Measurements from ENCODE around the gene TIGD3. TPM values are rescaled to one million over a fixed set of nuclear protein-coding genes. Genes with fewer than 3 reads are reported as not detected.

The TIGD3 gene
- polyA plus RNA-seq, 1 donor (not counting 4 experiments of a cell fraction or from before 2014, with no cell fraction given) = not detected

DNA sequence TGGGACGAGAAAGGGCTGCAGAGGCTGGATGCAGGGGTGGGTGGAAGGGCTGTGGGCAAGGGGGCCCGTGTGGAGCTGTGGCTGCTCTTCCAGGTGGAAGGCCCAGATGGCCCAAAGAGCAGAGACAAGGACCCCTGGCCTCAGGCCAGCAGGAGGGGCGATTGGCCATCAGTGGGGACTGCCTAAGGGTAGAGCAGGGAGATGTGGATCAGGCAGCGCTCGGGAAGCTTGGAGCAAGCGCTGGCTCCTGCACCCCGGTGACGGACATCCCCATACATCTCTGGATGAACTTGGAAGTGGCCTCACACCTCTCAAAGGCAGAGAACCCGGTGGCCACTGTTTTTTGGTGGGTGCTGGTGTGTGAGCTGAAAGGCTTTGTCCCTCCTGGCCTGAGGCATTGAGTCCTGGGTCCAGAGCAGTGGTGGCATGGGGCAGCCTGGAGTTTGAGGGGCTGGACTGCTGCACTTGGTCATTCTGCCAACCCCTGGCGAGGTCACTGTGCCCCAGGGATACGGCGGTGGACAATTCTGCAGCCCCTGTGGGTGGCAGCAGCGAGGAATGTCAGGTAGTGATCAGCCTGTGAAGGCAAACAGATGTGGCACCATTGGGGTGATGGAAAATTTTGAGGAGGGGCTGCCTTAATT lies 37.8 kb downstream of the TIGD3 start:
- FAIRE-seq (no peak), DNase-seq (ENCODE audit: low read depth, low spot score) (no peak)
- peaks cover 37% of the 10 kb centered on the region for H3K4me1 ChIP-seq (ENCODE audit: control insufficient read depth, extremely low read depth, insufficient read depth, low read length)
- no peaks in the 10 kb centered on the region for H3K9me3 ChIP-seq (ENCODE audit: control insufficient read depth, low read depth, low read length)
- no peak overlapping the region for H3K9ac ChIP-seq (ENCODE audit: control insufficient read depth, extremely low read depth, insufficient read depth, low read length)
- H3K36me3 ChIP-seq (ENCODE audit: control insufficient read depth in 2 of 2, extremely low read depth in 1 of 2, insufficient read depth in 2 of 2, low read length in 2 of 2) = peaks cover 23 to 34% of the 10 kb centered on the region in 2 experiments
- no peak overlapping the region for H3K27ac ChIP-seq (ENCODE audit: control insufficient read depth, insufficient read depth, low read length)
- no peak overlapping the region for H2AFZ ChIP-seq (ENCODE audit: control insufficient read depth, low read length)
- no peak overlapping the region for H3K4me3 ChIP-seq (ENCODE audit: control insufficient read depth in 2 of 3, extremely low read depth in 1 of 3, insufficient read depth in 2 of 3, low read depth in 1 of 3, low read length in 3 of 3)
- peaks cover 48% of the 10 kb centered on the region for H3K79me2 ChIP-seq (ENCODE audit: control insufficient read depth, insufficient read depth, low read length)
- H4K20me1 ChIP-seq (ENCODE audit: control insufficient read depth, extremely low read depth, insufficient read depth, low read length) = peaks cover 2% of the 10 kb centered on the region
- H3K27me3 ChIP-seq (ENCODE audit: control insufficient read depth, extremely low read depth, insufficient read depth, low read length) = no peaks in the 10 kb centered on the region
- TF ChIP-seq, protein P1, sequence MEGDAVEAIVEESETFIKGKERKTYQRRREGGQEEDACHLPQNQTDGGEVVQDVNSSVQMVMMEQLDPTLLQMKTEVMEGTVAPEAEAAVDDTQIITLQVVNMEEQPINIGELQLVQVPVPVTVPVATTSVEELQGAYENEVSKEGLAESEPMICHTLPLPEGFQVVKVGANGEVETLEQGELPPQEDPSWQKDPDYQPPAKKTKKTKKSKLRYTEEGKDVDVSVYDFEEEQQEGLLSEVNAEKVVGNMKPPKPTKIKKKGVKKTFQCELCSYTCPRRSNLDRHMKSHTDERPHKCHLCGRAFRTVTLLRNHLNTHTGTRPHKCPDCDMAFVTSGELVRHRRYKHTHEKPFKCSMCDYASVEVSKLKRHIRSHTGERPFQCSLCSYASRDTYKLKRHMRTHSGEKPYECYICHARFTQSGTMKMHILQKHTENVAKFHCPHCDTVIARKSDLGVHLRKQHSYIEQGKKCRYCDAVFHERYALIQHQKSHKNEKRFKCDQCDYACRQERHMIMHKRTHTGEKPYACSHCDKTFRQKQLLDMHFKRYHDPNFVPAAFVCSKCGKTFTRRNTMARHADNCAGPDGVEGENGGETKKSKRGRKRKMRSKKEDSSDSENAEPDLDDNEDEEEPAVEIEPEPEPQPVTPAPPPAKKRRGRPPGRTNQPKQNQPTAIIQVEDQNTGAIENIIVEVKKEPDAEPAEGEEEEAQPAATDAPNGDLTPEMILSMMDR (optimal IDR thresholded peaks at IDR 0.05 in 1 of 3, IDR thresholded peaks at IDR 0.05 in 1 of 3, conservative IDR thresholded peaks at IDR 0.05 in 1 of 3; ENCODE audit: extremely low read depth in 1 of 3, insufficient read depth in 2 of 3, low read length in 3 of 3) = no peak
- no peak for TF ChIP-seq EZH2 (IDR thresholded peaks at IDR 0.05; ENCODE audit: low read length)
- no peak overlapping the region for H3K4me2 ChIP-seq (ENCODE audit: control insufficient read depth, extremely low read depth, insufficient read depth, low read depth, low read length)
- dilution Hi-C loops (cut with MboI; ENCODE audit: extremely low pct_ligation_motif_present, low sequenced_read_pairs) = no loop called here
- peaks cover 3% of the 10 kb centered on the region for H3K9me1 ChIP-seq (ENCODE audit: control insufficient read depth, extremely low read depth, insufficient read depth, low read length)

DNA sequence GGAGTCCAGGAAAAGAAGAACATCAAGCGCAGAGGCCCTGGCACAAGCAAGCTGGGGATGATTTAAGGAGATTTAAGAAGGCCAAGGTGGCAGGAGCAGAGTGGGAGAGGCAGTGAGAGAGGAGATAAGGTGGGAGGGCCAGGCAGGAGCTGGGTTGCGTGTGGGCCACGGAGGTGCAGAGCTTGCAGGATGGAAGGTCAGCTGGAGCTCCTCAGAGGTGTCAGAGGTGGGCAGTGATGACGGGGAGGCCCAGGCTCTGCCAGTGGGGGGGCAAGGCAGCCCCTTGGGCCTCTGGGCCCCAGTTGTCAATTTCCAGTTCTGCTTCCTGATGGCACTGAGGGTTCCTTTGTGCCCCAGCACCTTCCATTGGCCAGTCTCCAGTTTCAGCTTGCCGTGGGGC lies 38.3 kb downstream of the TIGD3 start:
- peaks cover 43% of the 10 kb centered on the region for H3K79me2 ChIP-seq (ENCODE audit: control insufficient read depth, insufficient read depth, low read length)
- no peak for FAIRE-seq

More for the DNA sequence above, 38.3 kb downstream of the TIGD3 start:
- Histone ChIP-seq H3K9me1 (ENCODE audit: control insufficient read depth, extremely low read depth, insufficient read depth, low read length) (peaks cover 3% of the 10 kb centered on the region), H3K27ac (ENCODE audit: control insufficient read depth, insufficient read depth, low read length) (no peak overlapping the region), H3K27me3 (ENCODE audit: control insufficient read depth, extremely low read depth, insufficient read depth, low read length) (no peaks in the 10 kb centered on the region), H4K20me1 (ENCODE audit: control insufficient read depth, extremely low read depth, insufficient read depth, low read length) (peaks cover 2% of the 10 kb centered on the region), H3K9ac (ENCODE audit: control insufficient read depth, extremely low read depth, insufficient read depth, low read length) (no peak overlapping the region), H3K36me3 (ENCODE audit: control insufficient read depth in 2 of 2, extremely low read depth in 1 of 2, insufficient read depth in 2 of 2, low read length in 2 of 2) (peaks cover 23 to 35% of the 10 kb centered on the region in 2 experiments), H3K4me3 (ENCODE audit: control insufficient read depth in 2 of 3, extremely low read depth in 1 of 3, insufficient read depth in 2 of 3, low read depth in 1 of 3, low read length in 3 of 3) (no peak overlapping the region), H3K4me1 (ENCODE audit: control insufficient read depth, extremely low read depth, insufficient read depth, low read length) (peaks cover 33% of the 10 kb centered on the region), H3K4me2 (ENCODE audit: control insufficient read depth, extremely low read depth, insufficient read depth, low read depth, low read length) (no peak overlapping the region), H3K9me3 (ENCODE audit: control insufficient read depth, low read depth, low read length) (no peaks in the 10 kb centered on the region), H2AFZ (ENCODE audit: control insufficient read depth, low read length) (no peak overlapping the region)
- TF ChIP-seq, protein P1 (optimal IDR thresholded peaks at IDR 0.05 in 1 of 3, IDR thresholded peaks at IDR 0.05 in 1 of 3, conservative IDR thresholded peaks at IDR 0.05 in 1 of 3; ENCODE audit: extremely low read depth in 1 of 3, insufficient read depth in 2 of 3, low read length in 3 of 3) = no peak
- no peak for TF ChIP-seq EZH2 (IDR thresholded peaks at IDR 0.05; ENCODE audit: low read length)
- dilution Hi-C loops (cut with MboI; ENCODE audit: extremely low pct_ligation_motif_present, low sequenced_read_pairs) = no loop called here
- DNase-seq (ENCODE audit: low read depth, low spot score) = no peak
